GM04503 (cell line): ENCODE measurements around the gene ATP5PO.
A peak's percentile ranks its signal among the peaks of the same experiment; 100 is the strongest.

Source experiments
- DNase-seq: peaks from one replicate; pipeline ENCODE4 v3.0.0-alpha.2; 2012; ENCODE audit warnings: low read depth

The ATP5PO gene

GRCh38 chr21:33898586-33898985 is 17.0 kb downstream of the ATP5PO start:
- no peak for DNase-seq

- no peak for DNase-seq
These were observed 17.9 kb downstream of the ATP5PO start for GRCh38 chr21:33897739-33898138.

- DNase-seq, result no peak
These were observed 18.5 kb downstream of the ATP5PO start for GRCh38 chr21:33897098-33897497.

- DNase-seq, result no peak
These were observed 18.9 kb downstream of the ATP5PO start for GRCh38 chr21:33896691-33897090.

- DNase-seq, result no peak
These were observed 20.2 kb downstream of the ATP5PO start for GRCh38 chr21:33895356-33895755.

GRCh38 chr21:33894736-33895288 is 20.8 kb downstream of the ATP5PO start:
- DNase-seq, result peak; percentile 39

- no peak for DNase-seq
These were observed 21.7 kb downstream of the ATP5PO start for GRCh38 chr21:33893917-33894316.

- no peak for DNase-seq
These were observed 22.8 kb downstream of the ATP5PO start for GRCh38 chr21:33892853-33893252.

GRCh38 chr21:33890187-33890586 is 25.4 kb downstream of the ATP5PO start:
- DNase-seq, result no peak

GRCh38 chr21:33886321-33886720 is 29.3 kb downstream of the ATP5PO start:
- no peak for DNase-seq

GRCh38 chr21:33885172-33885514 is 30.5 kb downstream of the ATP5PO start:
- DNase-seq, result no peak

- DNase-seq, result peak; percentile 83
These were observed 31.0 kb downstream of the ATP5PO start for GRCh38 chr21:33884376-33885171.

- no peak for DNase-seq
These were observed 32.5 kb downstream of the ATP5PO start for GRCh38 chr21:33883118-33883517.

- DNase-seq, result no peak
These were observed 33.7 kb downstream of the ATP5PO start for GRCh38 chr21:33881689-33882440.

GRCh38 chr21:33880626-33881025 is 35.0 kb downstream of the ATP5PO start:
- no peak for DNase-seq

GRCh38 chr21:33878824-33879223 is 36.8 kb downstream of the ATP5PO start:
- no peak for DNase-seq

- DNase-seq, result no peak
These were observed 40.4 kb downstream of the ATP5PO start for GRCh38 chr21:33875026-33875695.

GRCh38 chr21:33874161-33874560 is 41.4 kb downstream of the ATP5PO start:
- no peak for DNase-seq

- no peak for DNase-seq
These were observed 42.6 kb downstream of the ATP5PO start for GRCh38 chr21:33872881-33873515.

GRCh38 chr21:33871171-33871570 is 44.4 kb downstream of the ATP5PO start:
- DNase-seq, result no peak

- no peak for DNase-seq
These were observed 44.8 kb downstream of the ATP5PO start for GRCh38 chr21:33870768-33871167.

GRCh38 chr21:33869873-33870272 is 45.7 kb downstream of the ATP5PO start:
- no peak for DNase-seq
